CD4-positive, alpha-beta T cell treated with Interleukin-21 for 1 hour (primary cell): ENCODE data around the gene SCTR.

ENCODE experiments used
- DNase-seq: peaks from one replicate; pipeline ENCODE4 v3.0.0-alpha.2; 2020

Gene SCTR

DNA sequence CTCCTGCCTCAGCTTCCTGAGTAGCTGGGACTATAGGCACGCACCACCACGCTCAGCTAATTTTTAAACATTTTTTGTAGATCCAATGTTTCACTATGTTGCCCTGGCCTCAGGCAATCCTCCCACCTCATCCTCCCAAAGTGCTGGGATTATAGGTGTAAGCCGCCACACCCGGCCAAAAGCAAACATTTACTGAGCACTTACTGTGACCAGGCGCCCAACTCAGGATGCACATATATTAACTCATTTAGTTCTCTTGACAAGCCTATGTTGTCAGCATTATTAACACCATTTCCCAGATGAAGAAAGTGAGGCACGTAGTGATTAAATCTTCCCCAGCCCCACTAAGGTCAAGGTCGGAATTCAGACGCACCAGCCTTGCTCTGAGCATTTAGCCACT lies 51.5 kb downstream of the SCTR start:
- no peak for DNase-seq

DNA sequence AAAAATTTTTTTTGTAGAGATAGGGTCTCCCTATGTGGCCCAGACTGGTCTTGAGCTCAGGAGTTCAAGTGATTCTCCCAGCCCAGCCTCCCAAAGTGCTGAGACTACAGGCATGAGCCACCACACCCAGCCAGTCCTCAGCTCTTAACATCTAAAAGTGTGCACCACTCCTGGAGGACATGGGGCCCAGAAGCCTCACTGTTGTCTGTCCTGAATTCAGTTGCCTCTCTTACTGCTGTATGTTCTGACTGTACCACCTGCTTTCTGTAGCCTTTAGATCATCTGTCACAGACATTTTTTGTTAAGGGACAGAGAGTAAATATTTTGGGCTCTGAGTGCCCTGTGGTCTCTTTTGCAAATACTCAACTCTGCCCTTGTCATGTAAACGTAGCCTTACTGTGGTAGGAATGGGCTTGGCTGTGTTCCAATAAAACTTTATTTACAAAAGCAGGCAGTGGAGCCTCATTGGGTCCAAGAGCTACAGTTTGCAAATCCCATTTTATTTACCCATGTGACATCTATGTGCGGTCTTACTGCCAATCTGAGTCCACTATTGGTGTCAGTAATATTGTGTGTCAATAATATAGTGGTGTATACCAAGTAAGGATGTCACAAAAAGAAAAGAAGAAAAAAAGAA lies 54.5 kb downstream of the SCTR start:
- DNase-seq: no peak

DNA sequence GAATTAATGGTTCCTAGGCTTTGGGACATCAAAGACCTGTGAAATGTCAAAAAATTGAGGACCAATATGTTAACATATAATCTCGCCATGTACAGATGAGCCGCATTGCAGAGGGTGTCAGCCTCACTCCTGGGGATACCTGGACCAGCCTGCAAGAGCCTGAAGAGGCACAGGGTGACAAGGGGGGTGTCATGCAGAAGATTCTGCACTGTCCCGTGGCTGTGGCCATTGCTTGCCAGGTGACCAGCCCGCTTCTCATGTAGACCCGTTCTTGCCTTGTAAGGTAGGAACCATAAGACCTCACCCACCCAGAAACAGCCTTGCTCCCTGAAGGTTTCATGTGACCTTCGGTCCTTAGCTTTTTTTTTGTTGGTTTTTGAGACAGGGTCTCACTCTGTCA lies 55.2 kb downstream of the SCTR start:
- DNase-seq: no peak

DNA sequence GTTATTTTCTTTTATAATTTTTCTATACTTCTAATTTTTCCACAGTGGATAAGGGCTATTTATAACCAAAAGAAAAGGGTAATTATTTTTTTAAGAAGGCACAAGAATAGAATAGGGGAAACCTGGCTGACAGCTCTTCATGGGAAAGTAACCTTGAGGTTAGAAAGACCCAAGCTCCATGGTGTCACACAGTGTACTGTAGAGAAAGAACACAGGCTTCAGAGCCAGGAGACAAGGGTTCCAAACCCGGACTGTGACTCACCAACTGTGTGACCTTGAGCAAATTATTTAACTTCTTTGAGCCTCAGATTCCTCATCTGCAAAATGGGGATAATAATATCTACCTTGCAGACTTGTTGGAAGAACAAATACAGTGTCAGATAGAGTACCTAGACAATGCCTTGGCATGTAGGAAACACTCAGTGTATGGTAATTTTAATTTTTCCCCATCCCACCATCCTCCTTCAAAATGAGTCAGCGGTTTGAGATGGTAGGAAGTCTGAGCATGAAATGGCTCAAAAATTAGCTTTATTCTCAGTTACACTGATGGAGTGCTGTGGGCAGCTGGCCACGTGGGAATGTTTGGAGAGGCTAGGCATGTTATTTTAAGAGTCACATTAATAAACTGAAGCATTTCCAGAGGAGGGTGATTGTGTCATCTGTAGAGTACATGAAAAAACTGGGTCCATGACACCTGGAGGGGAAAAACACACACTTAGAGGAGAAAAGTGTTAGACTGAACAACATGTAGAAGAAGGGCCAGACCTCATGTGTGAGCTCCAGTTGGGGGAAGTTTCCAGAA lies 55.9 kb downstream of the SCTR start:
- DNase-seq: no peak

DNA sequence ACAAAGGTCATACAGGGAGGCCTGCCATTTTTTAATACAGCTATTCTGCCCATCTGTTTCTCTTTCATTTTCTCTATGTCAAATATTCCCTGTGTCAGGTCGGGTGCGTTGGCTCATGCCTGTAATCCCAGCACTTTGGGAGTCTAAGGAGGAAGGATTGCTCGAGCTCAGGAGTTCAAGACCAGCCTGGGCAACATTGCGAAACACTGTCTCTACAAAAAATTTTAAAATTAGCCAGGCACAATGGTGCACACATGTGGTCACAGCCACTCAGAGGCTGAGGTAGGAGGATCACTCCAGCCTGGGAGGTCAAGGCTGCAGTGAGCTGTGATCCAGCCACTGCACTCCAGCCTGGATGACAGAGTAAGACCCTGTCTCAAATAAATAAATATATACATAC lies 57.9 kb downstream of the SCTR start:
- DNase-seq: no peak

DNA sequence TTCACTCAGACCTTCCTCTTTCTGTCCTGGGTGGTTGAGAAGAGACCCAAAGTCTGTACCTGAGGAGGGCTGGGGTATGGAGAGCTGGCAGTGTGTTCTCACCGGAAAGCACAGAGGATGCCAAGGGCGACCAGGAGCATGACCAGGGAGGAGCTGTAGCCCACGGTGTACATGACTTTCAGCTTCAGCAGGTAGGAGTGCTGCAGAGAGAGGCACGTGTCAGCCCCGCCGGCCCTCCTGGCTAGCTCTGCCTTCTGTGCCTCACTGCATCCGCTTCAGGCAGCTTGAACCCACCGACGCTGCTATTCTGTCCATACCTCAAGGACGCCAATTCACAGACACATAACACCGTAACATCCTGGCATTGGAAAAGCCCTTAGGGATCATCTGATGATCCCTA lies 58.6 kb downstream of the SCTR start:
- DNase-seq: no peak

DNA sequence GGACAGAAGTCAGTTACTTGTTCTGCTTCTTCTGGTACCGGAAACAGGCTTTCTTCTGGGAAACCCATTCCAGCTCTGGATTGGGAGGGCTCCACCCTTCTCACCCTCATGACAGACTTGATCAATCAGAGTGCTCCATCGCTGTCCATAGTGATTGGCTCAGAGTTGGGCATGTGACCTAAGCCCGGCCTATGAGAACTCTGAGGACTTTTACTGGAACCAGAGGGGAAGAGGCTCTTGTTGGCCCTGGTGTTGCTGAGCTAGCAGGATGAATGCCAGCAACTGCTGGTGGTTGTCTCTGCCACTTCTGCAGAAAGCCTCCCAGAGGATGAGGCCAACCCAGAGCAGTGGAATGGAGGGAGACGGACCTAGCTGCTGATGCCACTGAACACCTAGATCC lies 59.3 kb downstream of the SCTR start:
- no peak for DNase-seq

DNA sequence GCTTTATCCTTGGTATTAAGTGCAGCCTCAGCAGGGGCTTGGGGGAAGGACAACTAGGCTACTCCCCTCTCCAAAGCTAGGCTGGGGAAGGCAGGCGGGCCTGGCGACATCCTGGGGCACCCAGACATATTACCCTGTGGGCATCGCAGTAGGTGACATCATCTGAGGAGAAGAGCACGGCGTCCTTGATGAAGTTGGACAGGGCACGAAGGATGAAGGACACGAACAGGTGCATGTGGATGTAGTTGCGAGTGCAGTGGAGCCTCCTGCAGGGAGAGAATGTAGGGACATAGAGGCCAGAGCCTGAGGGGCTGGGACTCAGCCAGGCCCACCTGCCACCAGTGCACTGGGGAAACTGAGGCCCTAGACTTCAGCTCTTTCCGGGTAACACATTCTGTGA lies 60.3 kb downstream of the SCTR start:
- no peak for DNase-seq

DNA sequence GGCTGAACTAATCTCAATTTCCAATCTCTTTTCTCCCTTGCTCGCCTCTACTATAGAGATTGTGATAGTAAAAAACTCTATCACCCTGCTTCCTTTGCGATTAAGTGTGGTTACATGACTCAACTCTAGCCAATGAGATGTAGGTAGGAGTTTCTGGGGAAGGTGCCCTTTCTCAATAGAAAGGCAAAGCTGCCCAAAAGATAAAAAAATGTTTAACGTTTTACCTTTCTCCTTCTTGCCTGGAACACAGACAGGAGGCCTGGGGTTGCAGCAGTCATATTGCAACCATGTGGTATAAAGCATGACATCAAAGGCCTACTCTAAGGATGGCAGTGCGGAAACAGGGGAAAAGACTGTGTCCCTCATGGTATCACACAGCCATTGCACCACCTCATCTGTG lies 61.1 kb downstream of the SCTR start:
- no peak for DNase-seq

DNA sequence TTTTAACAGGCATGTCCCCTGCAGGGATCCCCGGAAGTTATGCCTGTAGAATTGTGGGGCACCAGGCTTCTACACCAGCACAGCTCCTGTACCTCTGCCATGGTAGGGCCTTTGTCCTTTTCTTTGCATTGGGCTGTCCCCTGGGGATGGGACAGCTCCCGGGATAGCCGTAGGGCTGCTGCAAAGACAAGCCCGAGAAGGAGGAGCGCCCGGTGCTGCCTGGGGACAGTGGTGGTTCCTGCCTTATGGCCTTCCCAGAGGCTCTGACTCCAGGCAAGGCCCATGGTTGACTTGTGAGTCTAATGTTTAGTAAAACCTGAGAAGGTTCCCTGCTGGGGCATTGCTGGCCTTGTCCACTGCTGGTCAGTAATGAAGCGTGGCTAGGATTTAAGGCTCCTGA lies 61.7 kb downstream of the SCTR start:
- DNase-seq: no peak

DNA sequence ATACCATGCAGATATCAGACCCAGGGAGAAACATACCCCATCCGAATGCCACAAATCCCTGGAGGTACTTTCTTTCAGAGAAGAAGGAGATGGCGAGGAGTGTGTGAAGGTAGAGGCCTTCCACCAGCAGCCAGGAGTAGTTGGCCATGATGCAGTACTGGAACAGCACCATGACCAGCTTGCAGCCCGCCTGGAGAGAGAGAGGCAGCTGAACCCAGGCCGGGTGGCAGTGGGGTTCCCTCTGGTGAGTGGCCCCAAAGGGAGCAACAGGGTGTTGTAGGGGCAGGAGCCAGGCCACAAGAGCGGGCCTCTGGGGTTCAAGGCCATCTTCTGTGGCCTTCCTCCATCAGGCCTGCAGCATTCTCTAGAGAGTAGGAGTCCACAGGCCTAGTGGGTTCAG lies 62.5 kb downstream of the SCTR start:
- DNase-seq: no peak

DNA sequence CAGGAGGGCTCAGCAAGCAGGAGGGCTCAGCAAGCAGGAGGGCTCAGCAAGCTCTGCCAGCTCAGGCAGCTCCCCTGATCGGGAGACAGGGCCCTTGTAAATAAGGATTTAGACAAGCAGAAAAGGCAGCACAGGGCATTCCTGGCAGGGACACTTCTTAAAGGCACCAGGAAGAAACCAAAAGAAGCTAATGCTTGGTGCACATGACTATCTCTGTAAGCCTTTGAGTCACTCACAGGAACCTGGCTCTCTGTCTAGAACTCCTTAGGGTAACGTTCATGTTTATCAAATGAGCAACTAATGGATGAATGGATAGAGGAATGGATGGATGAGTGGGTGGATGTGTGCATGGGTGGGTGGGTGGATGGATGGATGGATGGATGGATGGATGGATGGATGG lies 64.2 kb downstream of the SCTR start:
- no peak for DNase-seq

DNA sequence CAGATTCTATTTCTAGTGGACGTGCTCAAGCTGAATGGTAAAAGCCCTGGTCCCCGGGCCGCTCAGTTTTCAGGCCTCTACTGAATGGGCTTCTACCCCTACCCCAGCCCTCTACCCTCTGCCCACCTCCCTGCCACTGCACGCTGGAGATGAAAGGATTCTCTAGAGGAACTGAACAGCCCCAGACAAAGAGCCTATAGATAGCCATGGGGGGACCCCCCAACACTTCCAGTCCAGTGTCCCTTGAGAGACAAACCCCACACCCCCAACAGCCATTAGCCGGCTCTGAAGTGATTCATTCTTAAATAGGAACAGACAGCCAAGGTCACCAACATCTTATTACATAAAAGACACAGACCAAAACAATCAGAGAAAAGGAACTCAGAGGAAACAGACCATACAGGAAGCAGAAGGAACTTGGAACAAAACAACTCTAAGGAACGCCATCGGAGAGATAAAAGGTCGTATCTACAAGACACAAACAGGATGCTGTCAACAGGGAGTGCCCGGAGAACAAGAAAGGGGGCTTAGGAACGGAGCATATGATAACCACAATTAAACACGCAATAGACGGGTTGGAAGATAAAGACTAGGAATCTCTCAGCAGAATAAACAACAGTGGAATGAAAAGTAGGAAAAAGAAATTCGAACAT lies 69.1 kb downstream of the SCTR start:
- no peak for DNase-seq

DNA sequence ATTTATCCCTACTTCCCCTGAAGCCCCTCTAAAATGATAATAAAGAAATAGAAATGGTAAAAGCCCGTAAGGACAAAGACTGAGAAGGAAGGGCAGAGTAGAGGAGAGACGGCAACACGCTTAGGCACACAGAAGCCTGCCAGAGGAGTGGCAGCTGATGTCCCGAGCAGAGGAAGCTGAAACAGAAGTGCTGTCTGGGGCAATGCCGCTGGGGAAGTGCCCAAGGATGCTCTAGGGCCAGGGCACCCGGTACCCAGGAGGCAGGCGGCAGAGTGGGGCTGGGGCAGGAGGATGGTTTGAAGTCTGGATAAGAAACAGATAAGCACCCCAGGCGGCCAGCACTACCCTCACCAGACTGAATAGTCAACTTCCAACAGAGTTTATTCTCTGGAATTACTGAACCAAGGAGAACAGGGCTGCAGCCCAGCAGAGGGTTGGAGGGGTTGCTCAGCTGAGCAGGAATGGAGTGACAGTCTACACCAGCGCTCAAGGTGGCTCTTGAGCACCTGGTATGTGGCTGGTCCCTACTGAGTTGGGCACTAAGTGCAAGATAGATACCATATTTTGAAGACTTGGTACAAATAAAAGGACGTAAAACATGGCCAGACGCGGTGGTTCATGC lies 70.2 kb downstream of the SCTR start:
- DNase-seq: no peak

DNA sequence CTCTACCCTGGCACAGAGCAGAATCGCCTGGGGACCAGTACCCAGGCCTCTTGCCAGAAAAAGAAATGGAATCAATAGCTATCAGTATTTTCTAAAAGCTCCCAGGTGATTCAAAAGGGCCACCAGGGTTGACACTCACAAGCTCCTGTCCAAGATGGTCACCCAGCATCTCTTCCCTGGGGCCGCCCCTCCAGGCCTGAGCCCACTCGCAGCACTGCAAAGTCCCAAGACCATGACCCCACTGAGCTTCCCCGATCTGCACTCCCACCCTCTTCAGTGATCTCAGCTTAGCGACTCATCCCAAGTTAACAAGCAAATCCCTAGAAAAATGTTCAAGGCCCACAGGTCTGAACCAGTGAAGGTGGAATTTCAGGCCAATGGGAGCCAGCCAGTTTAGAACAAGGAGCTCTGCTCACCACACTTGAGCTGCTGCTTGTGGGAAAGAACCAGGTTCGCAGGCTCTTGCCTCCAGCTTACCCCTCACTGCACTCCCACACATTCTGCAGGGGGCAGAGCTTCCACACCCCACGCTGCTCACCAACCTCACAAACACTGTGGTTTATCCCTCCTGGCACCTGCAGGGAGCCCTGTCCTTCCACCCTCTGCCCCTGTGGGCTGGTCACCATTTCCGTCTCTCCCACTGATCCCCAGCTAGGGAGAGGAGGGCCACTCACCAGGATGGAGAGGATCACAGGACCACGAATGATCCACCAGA lies 72.8 kb downstream of the SCTR start:
- DNase-seq: no peak

DNA sequence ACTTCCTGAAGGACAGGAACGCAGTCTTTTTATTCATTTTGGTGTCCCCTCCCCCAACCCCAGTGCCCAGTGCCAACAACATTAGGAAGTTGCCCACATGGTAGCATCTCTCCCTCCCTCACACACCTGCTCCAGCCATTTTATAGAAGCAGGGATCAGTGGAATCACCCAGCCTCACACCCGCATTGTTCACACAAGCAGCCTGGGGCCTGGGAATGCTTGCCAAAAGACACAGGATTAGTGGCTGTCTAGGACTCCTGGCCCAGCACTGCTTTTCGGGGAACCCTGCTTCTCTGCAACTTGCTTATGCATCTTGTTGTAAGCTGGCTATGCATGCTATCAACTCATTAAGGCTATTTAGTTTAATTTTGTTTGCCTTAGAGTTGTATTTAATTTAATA lies 74.8 kb downstream of the SCTR start:
- DNase-seq: no peak

DNA sequence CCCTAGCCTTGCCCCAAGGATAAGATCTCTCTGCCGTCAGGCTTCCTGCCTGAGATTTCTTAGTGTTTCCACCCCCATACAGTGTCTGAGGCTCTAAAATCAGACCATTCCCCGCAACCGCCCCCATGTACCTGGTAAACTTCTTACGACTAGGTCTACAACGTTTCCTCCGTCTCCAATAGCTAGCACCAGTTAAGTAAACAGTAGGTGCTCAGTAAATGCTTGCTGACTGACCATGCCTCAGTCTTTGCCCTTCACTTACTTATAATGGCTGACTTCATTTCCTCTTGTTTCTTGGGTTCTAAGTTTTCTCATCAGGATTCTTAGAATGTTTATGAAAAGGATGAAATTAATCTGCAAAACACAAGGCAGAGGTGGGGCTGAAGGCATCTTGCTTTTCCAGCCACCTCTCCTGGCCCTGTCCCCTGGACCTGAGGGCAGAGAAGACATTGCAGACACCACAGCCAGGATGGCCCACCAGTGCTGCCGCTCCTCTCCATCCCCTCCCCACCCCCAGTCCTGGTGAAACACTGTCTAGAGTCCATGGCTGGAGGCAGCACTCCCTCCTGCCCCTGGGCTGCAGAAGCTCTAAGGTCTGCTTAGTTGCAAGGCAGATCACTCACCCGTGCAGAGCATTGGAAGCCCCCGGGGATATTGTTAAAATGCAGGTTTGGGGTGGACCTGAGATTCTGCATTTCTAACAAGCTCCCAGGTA lies 75.7 kb downstream of the SCTR start:
- DNase-seq: no peak

DNA sequence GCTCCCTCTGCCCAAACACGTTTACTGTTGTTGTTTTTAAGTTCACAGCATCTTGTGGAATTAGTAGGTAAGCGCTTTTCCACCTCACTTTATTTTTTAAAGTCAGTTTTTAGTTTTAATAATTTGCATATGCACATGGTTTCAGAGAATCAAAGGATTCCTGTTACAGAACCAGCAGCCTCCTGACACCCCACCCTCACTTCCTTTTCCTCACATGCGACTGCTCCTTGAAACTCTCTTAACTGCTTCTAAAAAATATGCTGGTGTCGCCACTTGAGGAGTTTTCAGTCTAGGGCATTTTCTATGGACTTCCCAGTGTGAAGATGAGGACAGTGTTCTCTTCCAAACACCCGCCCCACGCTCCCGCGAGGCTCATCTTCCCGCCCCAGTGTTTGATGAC lies 78.2 kb downstream of the SCTR start:
- no peak for DNase-seq

DNA sequence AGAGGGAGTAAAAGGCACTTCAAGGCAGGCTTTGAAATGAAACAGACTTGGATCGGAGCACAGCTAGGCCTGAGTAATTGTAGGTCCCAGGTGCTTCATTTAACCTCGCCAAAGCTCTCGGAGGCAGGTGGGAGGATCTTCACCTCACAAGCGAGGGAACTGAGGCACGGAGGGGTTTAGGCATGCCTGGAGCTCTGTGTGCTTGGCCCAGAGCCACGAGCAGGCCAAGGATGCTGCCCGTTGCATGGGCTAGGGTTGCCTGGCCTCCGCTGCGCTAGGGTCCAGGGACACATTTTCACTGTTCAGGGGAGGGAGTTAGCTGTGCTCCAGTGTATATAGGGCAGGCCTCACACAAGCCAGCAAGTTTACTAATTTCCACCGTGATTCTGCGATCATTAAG lies 81.4 kb downstream of the SCTR start:
- no peak for DNase-seq

DNA sequence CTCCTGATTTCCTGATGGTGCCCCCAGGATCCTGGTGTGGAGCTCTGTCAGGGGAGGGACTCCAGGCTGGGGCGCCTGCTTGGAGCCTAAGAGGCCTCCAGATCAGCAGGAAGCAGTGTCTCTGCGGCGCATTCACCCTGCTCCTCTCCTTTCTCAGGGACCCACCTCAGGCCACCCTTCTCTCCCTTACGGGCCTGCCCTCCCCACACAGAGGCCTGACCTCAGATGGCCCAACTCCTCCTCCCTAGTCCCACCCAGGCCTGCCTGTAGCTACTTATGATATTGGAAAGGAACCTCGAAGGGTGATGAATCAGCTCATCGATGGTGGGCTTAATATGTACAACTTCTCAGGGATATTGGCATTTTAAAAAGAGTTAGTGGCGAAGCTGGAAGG lies 82.1 kb downstream of the SCTR start:
- DNase-seq: no peak

DNA sequence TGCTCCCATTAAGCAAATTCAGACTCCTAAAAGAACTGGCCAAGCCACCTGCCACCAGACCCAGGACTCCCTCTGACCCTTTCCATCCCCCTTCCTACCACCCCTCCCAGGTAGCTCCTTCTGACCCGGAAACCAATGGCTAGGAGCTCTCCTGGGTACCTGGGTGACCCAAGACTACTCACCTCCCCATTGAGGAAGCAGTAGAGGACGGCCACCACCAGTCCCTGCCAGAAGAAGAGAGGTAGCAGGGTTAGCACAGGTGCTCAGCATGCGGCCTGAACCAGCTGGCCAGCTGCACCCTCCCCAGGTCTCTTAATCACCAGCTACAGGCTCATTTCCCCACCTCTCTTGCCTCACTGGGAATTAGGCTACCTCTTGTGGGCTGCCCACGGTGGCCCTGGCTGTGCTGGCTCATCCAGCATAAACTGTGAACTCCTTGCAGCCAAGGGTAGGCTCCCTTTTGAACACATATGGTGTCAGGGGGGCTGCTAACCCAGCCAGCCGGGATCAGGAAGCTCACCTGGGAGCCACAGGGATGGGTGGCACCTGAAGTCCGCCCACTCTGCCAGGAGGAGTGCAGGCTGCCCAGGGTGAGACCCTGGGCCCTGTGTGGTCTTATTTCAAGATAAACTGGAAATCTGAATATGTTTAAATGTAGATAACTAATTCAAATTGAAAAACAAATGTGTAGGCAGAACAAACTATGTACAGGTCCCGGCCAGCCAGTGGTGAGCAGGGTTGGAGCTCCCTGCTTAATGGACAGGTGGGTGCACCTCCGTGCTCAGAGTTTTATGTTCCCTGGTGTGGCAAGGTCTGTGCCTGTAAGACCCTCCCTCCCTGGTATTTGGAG lies 82.7 kb downstream of the SCTR start:
- DNase-seq: no peak

DNA sequence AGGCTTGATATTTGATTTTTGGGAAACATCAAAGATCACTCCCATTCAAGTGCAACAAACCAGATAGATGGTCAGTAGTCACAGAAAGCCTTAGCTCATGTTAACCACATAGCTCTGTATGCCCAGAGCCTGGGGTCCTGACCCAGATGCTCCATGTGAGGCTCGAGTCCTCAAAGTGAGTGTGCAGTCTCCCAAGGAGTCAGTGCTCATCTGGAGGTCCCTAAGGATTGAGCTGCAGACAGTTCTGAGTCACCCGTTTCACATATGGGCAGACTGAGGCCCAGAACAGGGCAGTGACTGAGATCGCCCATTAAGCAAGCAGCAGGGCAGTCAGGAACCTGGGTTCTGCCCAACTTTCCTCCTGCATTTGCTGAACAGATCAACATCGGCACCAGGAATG lies 83.4 kb downstream of the SCTR start:
- no peak for DNase-seq
